Psoas muscle (tissue), 8 donors: Measurements from ENCODE around the gene KAZN. TPM values are rescaled to one million over a fixed set of nuclear protein-coding genes. Genes with fewer than 3 reads are reported as not detected.

Experiments
- ATAC-seq, 4 donors: fragments of 200-7000 bp; cut with Tn5 transposase; one replicate each; pipeline ENCODE4 v1.9.1; 2020; ENCODE audit warnings: moderate library complexity in 3 of 4, mild to moderate bottlenecking in 2 of 4
- DNase-seq, 2 donors: peaks; one replicate each; pipeline ENCODE4 v3.0.0-alpha.2; 2020
- H3K27ac ChIP-seq: fragments of 200-600 bp; one replicate; pipeline ENCODE4 v1.8.0; 2022
- H3K27me3 ChIP-seq, 3 donors: fragments of 200-600 bp in 1 of 3; one replicate each; pipeline versions ENCODE4 v1.6.1 to v1.8.0; 2013 to 2022; ENCODE audit warnings: low read length in 2 of 3, mild to moderate bottlenecking in 2 of 3, moderate library complexity in 1 of 3; ENCODE audit not compliant: insufficient read depth in 3 of 3
- H3K36me3 ChIP-seq, 2 donors: fragments of 200-600 bp in 1 of 2; one replicate each; pipeline versions ENCODE4 v1.6.1 to v1.8.0; 2013 to 2022; ENCODE audit warnings: low read depth in 1 of 2, mild to moderate bottlenecking in 1 of 2, moderate library complexity in 1 of 2; ENCODE audit not compliant: insufficient read depth in 1 of 2
- H3K4me1 ChIP-seq: fragments of 200-600 bp; one replicate; pipeline ENCODE4 v1.8.0; 2022
- H3K4me3 ChIP-seq: fragments of 200-600 bp; one replicate; pipeline ENCODE4 v1.8.0; 2022; ENCODE audit warnings: mild to moderate bottlenecking
- H3K9me3 ChIP-seq: fragments of 200-600 bp; one replicate; pipeline ENCODE4 v1.8.0; 2022
- WGBS, 3 donors: extraction: QIAGEN DNeasy Blood & Tissue Kit; methylation state at CpG; one replicate each; pipeline versions ENCODE4 v1.1.6 to v1.1.7; 2013; 5-methylcytosine and 5-hydroxymethylcytosine counted together
- intact Hi-C, 2 donors: fragments of 100-400 bp; cut with DNase I; formaldehyde crosslinking; loops; one replicate each; pipeline versions ENCODE4 v1.11.0 to v1.14.2; 2022
- polyA plus RNA-seq, 3 donors: library from polyadenylated mRNA; stranded (reverse); fragments of 200-250 nt; gene quantifications; one replicate each; pipeline ENCODE4 v1.2.3, GENCODE V29; 2013
- total RNA-seq, 4 donors: library from RNA; stranded (reverse); fragmentation: NEBNext Ultra II Directional in 2 of 4; extraction: Animal tissue kit (Norgen Biotek cat#: 25700) in 2 of 4; gene quantifications; one replicate each; pipeline versions ENCODE4 v1.2.1 to v1.2.4, GENCODE V29; 2021 to 2023
- TF ChIP-seq, protein P1 (sequence below): fragments of 200-600 bp; IDR thresholded peaks from one replicate; pipeline ENCODE4 v1.8.0; 2022; ENCODE audit warnings: antibody characterized with exemption
- donor health status: healthy with polysubstance abuse.
- donor health status: DM: no; HTN: no; CAD: no; lungs with moderate emphysema.
- donor health status: Bipolar disorder and iron deficiency.
- donor health status: healthy.
- donor health status: DM: yes; HTN: yes; CAD: no.
- donor health status: DM: no; HTN: no; CAD: no.
- donor health status: DM: no; HTN: no; CAD: no.
- donor health status: DM: yes; HTN: yes; CAD: no.

The KAZN gene
- total and polyA plus RNA-seq, 7 donors: 0.23 to 2.3 (median 0.97) TPM

DNA sequence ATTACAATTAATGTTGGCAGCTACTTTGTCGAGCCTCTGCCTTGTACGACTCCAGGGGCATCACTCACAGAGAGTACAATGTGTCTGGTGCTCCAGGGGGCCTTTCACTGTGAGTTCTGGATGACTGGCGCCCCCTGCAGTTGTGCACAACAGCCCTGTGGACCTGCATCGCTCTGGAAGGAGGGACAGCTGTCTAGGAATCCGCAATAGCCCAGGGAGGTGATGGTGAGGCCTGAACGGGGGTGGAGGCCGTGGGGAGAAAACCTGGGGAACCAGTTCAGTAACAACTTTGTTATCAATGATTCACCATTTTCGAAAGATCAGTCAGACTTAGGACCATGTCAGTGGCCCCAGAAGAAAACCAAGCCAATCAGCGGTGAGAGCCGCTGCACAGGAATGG is 189.1 kb downstream of the KAZN start:
- H3K4me1 ChIP-seq: no peaks in the 10 kb centered on the region
- H3K36me3 ChIP-seq: no peaks in the 10 kb centered on the region
- TF ChIP-seq, protein P1, sequence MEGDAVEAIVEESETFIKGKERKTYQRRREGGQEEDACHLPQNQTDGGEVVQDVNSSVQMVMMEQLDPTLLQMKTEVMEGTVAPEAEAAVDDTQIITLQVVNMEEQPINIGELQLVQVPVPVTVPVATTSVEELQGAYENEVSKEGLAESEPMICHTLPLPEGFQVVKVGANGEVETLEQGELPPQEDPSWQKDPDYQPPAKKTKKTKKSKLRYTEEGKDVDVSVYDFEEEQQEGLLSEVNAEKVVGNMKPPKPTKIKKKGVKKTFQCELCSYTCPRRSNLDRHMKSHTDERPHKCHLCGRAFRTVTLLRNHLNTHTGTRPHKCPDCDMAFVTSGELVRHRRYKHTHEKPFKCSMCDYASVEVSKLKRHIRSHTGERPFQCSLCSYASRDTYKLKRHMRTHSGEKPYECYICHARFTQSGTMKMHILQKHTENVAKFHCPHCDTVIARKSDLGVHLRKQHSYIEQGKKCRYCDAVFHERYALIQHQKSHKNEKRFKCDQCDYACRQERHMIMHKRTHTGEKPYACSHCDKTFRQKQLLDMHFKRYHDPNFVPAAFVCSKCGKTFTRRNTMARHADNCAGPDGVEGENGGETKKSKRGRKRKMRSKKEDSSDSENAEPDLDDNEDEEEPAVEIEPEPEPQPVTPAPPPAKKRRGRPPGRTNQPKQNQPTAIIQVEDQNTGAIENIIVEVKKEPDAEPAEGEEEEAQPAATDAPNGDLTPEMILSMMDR: no peak
- H3K27ac ChIP-seq: no peak overlapping the region
- WGBS, 3 donors: 82 to 84% (median 83%) methylated on average over 10 of the region's 10 CpGs
- intact Hi-C loops: no loop called here
- no peak for ATAC-seq
- no peaks in the 10 kb centered on the region for H3K9me3 ChIP-seq
- DNase-seq: no peak
- H3K4me3 ChIP-seq: no peak overlapping the region
- H3K27me3 ChIP-seq: peaks cover 0 to 8% (median 2%) of the 10 kb centered on the region in 3 donors

DNA sequence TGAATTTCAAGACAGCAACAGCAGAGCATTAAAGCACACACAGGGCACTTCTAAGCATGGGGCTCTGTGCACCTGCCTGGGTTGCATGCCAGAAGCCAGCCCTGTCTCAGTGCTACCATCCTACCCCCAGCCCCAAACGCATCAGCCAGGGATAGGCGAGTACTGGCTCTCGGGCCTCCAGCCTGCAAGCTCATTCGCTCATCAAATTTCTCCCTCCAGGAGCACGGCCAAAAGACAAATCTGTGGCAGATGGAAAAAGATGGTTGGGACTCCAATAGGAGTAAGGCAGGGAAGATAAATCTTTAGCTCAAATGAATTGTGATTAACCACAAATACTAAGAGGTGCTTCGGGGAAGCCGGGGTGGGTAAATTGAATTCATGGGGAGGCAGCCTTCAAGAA is 189.6 kb downstream of the KAZN start:
- ATAC-seq: no peak
- Histone ChIP-seq H3K4me1 (no peaks in the 10 kb centered on the region), H3K4me3 (no peak overlapping the region), H3K27ac (no peak overlapping the region), H3K36me3 (no peaks in the 10 kb centered on the region), H3K27me3 (peaks cover 0 to 8% (median 2%) of the 10 kb centered on the region in 3 donors), H3K9me3 (no peaks in the 10 kb centered on the region)
- TF ChIP-seq, protein P1: no peak
- no peak for DNase-seq
- intact Hi-C loops: no loop called here
- WGBS, 3 donors: 49 to 53% (median 50%) methylated on average over 7 of the region's 7 CpGs

DNA sequence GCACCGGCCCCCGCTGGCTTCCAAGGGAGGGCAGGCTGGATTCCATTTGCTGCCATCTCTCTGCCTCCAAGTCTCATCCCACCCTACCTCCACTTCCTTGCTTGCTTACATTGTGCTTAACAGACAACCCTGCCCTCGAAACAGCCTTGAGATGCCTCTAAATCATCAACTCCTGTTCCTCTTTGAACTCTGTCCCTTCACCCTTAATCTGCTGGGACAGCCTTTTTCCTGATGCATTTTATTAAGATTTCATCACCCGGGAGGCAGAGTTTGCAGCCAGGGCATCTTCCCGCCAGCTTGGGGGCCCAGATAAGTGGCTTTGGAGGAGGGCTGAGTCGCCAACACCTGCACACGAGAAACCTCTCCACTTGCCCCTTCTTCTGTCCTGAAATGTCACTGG is 192.5 kb downstream of the KAZN start:
- WGBS, 3 donors: 49 to 72% (median 50%) methylated on average over 7 of the region's 7 CpGs
- no peak overlapping the region for H3K4me3 ChIP-seq

DNA sequence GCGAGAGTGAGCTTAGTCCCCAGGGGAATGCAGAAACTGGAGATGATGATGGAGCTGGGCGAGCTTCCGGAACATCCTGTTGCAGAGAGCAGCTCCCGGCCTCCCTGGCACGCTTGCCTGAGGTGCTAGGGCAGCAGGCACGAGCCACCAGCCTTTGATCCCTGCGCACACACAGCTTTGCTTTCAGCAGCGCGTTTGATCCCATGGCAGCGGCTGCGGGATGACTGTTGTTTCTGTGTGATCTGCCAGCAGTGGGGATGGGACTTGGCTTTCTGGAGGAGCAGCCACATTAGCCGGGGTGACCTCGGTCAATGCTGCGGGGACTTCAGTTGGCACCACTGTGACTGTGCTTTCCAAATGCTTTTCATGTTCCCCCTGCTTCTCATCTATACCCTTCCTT is 193.2 kb downstream of the KAZN start:
- no peak for ATAC-seq
- Histone ChIP-seq H3K9me3 (no peaks in the 10 kb centered on the region), H3K4me3 (no peak overlapping the region), H3K27ac (no peak overlapping the region), H3K36me3 (no peaks in the 10 kb centered on the region), H3K4me1 (no peaks in the 10 kb centered on the region), H3K27me3 (peaks cover 0 to 8% (median 4%) of the 10 kb centered on the region in 3 donors)
- 25 to 36% (median 27%) methylated on average over 14 of the region's 14 CpGs for WGBS, 3 donors
- TF ChIP-seq, protein P1: no peak
- no peak for DNase-seq
- intact Hi-C loops: no loop called here

More for the DNA sequence above, 192.5 kb downstream of the KAZN start:
- no peaks in the 10 kb centered on the region for H3K36me3 ChIP-seq
- no peak overlapping the region for H3K27ac ChIP-seq
- no peaks in the 10 kb centered on the region for H3K4me1 ChIP-seq
- DNase-seq: no peak
- no peak for ATAC-seq
- H3K9me3 ChIP-seq: no peaks in the 10 kb centered on the region
- TF ChIP-seq, protein P1: no peak
- peaks cover 0 to 8% (median 2%) of the 10 kb centered on the region in 3 donors for H3K27me3 ChIP-seq
- intact Hi-C loops: no loop called here

DNA sequence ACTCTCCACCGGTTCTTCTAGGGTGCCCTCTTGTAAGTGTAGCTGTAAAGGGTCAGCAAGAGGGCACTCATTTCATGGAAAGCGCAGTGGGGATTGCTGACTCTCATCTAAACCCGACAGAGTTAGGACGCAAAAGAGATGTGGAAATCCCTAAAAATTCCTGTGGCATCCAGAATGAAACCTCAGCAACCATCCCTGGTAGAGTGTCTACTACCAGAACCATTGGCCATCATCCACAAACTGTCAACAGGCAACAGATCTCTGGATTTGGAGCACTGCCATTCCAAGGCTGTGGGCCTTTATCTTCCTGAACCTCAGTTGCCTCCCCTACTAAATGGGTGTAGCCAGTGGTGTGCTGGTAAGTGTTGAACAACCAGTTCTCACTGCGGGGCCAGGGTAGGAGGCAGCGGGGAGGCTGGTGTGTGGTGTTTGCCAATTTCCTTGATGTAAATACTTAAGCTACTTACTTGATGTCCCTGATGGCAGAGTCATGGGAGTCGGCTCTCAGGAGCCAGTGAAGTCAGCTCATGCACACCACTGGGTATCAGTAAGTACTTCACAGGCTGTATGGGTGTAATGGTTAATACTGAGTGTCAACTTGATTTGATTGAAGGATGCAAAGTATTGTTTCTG is 195.8 kb downstream of the KAZN start:
- TF ChIP-seq, protein P1: no peak
- WGBS, 3 donors: 86 to 89% (median 88%) methylated on average over 7 of the region's 7 CpGs
- DNase-seq: no peak
- no peak overlapping the region for H3K4me3 ChIP-seq
- H3K4me1 ChIP-seq: no peaks in the 10 kb centered on the region
- H3K9me3 ChIP-seq: no peaks in the 10 kb centered on the region
- ATAC-seq: no peak
- H3K27ac ChIP-seq: no peak overlapping the region
- H3K27me3 ChIP-seq: peaks cover 0 to 8% (median 4%) of the 10 kb centered on the region in 3 donors
- no peaks in the 10 kb centered on the region for H3K36me3 ChIP-seq
- intact Hi-C loops: no loop called here
